Heart left ventricle (tissue), 16 donors: ENCODE results near the gene AHR. TPM values are rescaled to one million over a fixed set of nuclear protein-coding genes. Genes with fewer than 3 reads are reported as not detected.

Experiments used
- ATAC-seq, 4 donors: fragments of 200-7000 bp; cut with Tn5 transposase; one replicate each; pipeline ENCODE4 v1.9.1; 2020 to 2022; ENCODE audit warnings: moderate library complexity in 4 of 4, mild to moderate bottlenecking in 3 of 4, moderate number of reproducible peaks in 1 of 4
- DNase-seq, 5 donors: peaks; one replicate each; pipeline ENCODE4 v3.0.0-alpha.2; 2020
- H3K27ac ChIP-seq, 12 donors: fragments of 200-600 bp; sonication (generic) in 4 of 12; one replicate each; pipeline versions ENCODE4 v1.5.0 to v1.8.0; 2016 to 2022; ENCODE audit warnings: mild to moderate bottlenecking in 2 of 12
- H3K27me3 ChIP-seq, 9 donors: fragments of 200-600 bp; sonication (generic) in 2 of 9; one replicate each; pipeline versions ENCODE4 v1.5.1 to v1.8.0; 2016 to 2022; ENCODE audit warnings: mild to moderate bottlenecking in 3 of 9
- H3K36me3 ChIP-seq, 9 donors: fragments of 200-600 bp; sonication (generic) in 2 of 9; one replicate each; pipeline versions ENCODE4 v1.5.0 to v1.8.0; 2018 to 2022; ENCODE audit warnings: mild to moderate bottlenecking in 2 of 9
- H3K4me1 ChIP-seq, 12 donors: fragments of 200-600 bp; sonication (generic) in 4 of 12; one replicate each; pipeline versions ENCODE4 v1.5.0 to v1.8.0; 2016 to 2022; ENCODE audit warnings: mild to moderate bottlenecking in 3 of 12
- H3K4me3 ChIP-seq, 12 donors: fragments of 200-600 bp; sonication (generic) in 4 of 12; one replicate each; pipeline versions ENCODE4 v1.5.0 to v1.8.0; 2017 to 2022; ENCODE audit warnings: mild to moderate bottlenecking in 9 of 12, moderate library complexity in 4 of 12
- H3K9me3 ChIP-seq, 12 donors: fragments of 200-600 bp; sonication (generic) in 4 of 12; one replicate each; pipeline versions ENCODE4 v1.5.0 to v1.8.0; 2016 to 2022; ENCODE audit warnings: mild to moderate bottlenecking in 1 of 12
- POLR2A ChIP-seq, 2 donors: fragments of 450-650 bp; IDR thresholded peaks; one replicate each; pipeline ENCODE4 v1.6.1; 2017; ENCODE audit warnings: antibody characterized with exemption in 2 of 2, mild to moderate bottlenecking in 2 of 2, moderate library complexity in 2 of 2
- WGBS, 4 donors: extraction: QIAGEN DNeasy Blood & Tissue Kit in 2 of 4; methylation state at CpG; one replicate each; pipeline versions ENCODE4 v1.1.5 to v1.1.7; 2013 to 2018; 5-methylcytosine and 5-hydroxymethylcytosine counted together
- intact Hi-C, 10 donors: fragments of 100-400 bp; cut with DNase I; formaldehyde crosslinking; loops; one replicate each; pipeline versions ENCODE4 v1.11.1 to v1.14.2; 2022
- polyA plus RNA-seq, 2 donors: library from polyadenylated mRNA; stranded (reverse); fragments of 200-250 nt; gene quantifications; one replicate each; pipeline ENCODE4 v1.2.3, GENCODE V29; 2013
- total RNA-seq, 9 donors: library from RNA; depleted of rRNA in 2 of 9; stranded (reverse); fragments of >200 nt in 2 of 9; fragmentation: NEBNext Ultra II Directional in 3 of 9; extraction: Animal tissue kit (Norgen Biotek cat#: 25700) in 3 of 9; gene quantifications; one replicate each; pipeline versions ENCODE4 v1.1.0 to v1.2.4, GENCODE V29; 2016 to 2023
- TF ChIP-seq, protein P1 (sequence below), 12 donors: fragments of 200-600 bp; sonication (generic) in 4 of 12; IDR thresholded peaks; one replicate each; pipeline versions ENCODE4 v1.5.0 to v1.8.0; 2018 to 2022; ENCODE audit warnings: antibody characterized with exemption in 12 of 12, mild to moderate bottlenecking in 5 of 12
- donor health status: ischemic (EF 13 %, LVEDD 7.1; RV severe dilation, severe dysfunction).
- donor health status: healthy with polysubstance abuse.
- donor health status: DM: no; HTN: yes; CAD: no.
- donor health status: DM: no; HTN: no; CAD: no.
- donor health status: ischemic (EF 25% LVEDD 6.9; RV normal size, moderate dysfunction).
- donor health status: ischemic (EF 25% LVEDD 5.7; RV mildly dilated, moderate dysfunction).
- donor health status: healthy.
- donor health status: DM: yes; HTN: yes; CAD: no.
- donor health status: ischemic (EF 35%, LVEDD 5.7; RV mildly dilated, moderate dysfunction).
- donor health status: nonischemic (EF 11% LVEDD 7.7; RV severe dilation, severe dysfunction).
- donor health status: DM: yes; HTN: yes; CAD: no.
- donor health status: PGD.
- donor health status: ischemic (EF 29% LVEDD 5.4; RV normal size, mild dysfunction).
- donor health status: nonischemic (EF 23%, LVEDD 6.1; RV moderate dilation, normal function).

The AHR gene
- total and polyA plus RNA-seq, 11 donors, result 6.0 to 84.6 (median 40.8) TPM

GRCh38 chr7:17368856-17369524, 70.5 kb downstream of the AHR start:
- WGBS, 4 donors, result 73 to 85% (median 84%) methylated on average over 3 of the region's 3 CpGs
- Histone ChIP-seq H3K27me3 (no peaks in the 10 kb centered on the region), H3K36me3 (no peaks in the 10 kb centered on the region), H3K9me3 (no peaks in the 10 kb centered on the region), H3K27ac (peak overlapping the region in 1 of 12 donors; percentile 57), H3K4me1 (peaks cover 0 to 36% (median 0%) of the 10 kb centered on the region in 12 donors), H3K4me3 (no peak overlapping the region)
- no peak for ATAC-seq
- TF ChIP-seq POLR2A (IDR thresholded peaks at IDR 0.05), result no peak
- TF ChIP-seq, protein P1, sequence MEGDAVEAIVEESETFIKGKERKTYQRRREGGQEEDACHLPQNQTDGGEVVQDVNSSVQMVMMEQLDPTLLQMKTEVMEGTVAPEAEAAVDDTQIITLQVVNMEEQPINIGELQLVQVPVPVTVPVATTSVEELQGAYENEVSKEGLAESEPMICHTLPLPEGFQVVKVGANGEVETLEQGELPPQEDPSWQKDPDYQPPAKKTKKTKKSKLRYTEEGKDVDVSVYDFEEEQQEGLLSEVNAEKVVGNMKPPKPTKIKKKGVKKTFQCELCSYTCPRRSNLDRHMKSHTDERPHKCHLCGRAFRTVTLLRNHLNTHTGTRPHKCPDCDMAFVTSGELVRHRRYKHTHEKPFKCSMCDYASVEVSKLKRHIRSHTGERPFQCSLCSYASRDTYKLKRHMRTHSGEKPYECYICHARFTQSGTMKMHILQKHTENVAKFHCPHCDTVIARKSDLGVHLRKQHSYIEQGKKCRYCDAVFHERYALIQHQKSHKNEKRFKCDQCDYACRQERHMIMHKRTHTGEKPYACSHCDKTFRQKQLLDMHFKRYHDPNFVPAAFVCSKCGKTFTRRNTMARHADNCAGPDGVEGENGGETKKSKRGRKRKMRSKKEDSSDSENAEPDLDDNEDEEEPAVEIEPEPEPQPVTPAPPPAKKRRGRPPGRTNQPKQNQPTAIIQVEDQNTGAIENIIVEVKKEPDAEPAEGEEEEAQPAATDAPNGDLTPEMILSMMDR (IDR thresholded peaks at IDR 0.05), result no peak
- intact Hi-C loops, result no loop called here
- DNase-seq, result no peak

DNA sequence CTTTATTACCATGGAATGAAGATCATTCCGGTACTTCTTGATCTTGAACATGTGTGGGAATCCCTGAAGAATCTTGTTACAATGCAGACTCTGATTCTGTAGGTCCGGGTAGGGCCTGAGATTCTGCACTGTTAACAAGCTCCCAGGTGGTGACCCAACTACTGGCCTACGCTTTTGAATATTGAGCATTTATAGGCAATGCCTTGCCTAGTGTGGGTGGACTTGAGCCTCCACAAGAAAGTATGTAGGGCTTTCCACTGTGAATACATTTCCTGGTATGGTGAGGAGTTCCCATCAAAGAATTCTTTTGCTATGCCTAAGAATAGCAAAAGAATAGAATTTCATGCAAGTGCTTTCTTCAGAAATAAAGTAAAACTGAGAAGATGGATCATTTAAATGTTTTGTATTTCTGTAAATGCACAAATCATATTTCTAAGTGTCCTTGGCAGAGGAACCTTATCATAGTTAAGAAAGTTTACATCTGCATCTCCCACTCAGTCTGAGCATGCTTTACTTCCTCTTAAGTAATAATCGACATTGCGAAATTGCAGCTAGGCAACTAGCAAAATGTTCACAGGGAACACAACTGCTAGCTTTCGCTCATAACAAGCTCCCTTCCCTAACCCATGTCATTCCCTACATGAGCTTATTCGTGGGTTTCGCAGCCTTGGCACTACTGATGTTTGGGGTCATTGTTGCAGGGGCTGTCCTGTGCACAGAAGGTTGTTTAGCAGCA, 71.4 kb downstream of the AHR start:
- DNase-seq (no peak), ATAC-seq (peak; percentile 51 to 87 (median 68))
- TF ChIP-seq, protein P1 (IDR thresholded peaks at IDR 0.05), result no peak
- TF ChIP-seq POLR2A (IDR thresholded peaks at IDR 0.05), result no peak
- no peak overlapping the region for H3K4me3 ChIP-seq
- intact Hi-C loops, result no loop called here
- no peaks in the 10 kb centered on the region for H3K9me3 ChIP-seq
- 80 to 84% (median 83%) methylated on average over 8 of the region's 8 CpGs for WGBS, 4 donors
- no peaks in the 10 kb centered on the region for H3K36me3 ChIP-seq
- no peaks in the 10 kb centered on the region for H3K27me3 ChIP-seq
- peak overlapping the region in 1 of 12 donors; percentile 57 for H3K27ac ChIP-seq
- H3K4me1 ChIP-seq, result peaks cover 0 to 36% (median 0%) of the 10 kb centered on the region in 12 donors

GRCh38 chr7:17370901-17371585, 72.6 kb downstream of the AHR start:
- DNase-seq, result no peak
- peaks cover 0 to 36% (median 0%) of the 10 kb centered on the region in 12 donors for H3K4me1 ChIP-seq
- 92 to 96% (median 94%) methylated on average over 4 of the region's 4 CpGs for WGBS, 4 donors

More at GRCh38 chr7:17370901-17371585, 72.6 kb downstream of the AHR start:
- H3K4me3 ChIP-seq, result no peak overlapping the region
- intact Hi-C loops, result no loop called here
- H3K9me3 ChIP-seq, result no peaks in the 10 kb centered on the region
- peak overlapping the region in 1 of 12 donors; percentile 57 for H3K27ac ChIP-seq
- no peak for TF ChIP-seq POLR2A (IDR thresholded peaks at IDR 0.05)
- TF ChIP-seq, protein P1 (IDR thresholded peaks at IDR 0.05), result no peak
- no peaks in the 10 kb centered on the region for H3K27me3 ChIP-seq
- no peak for ATAC-seq
- no peaks in the 10 kb centered on the region for H3K36me3 ChIP-seq
